ES-I3 (cell line): ENCODE results near the gene CCM2.

ENCODE experiments used
- H3K36me3 ChIP-seq: 2 replicates; pipeline ENCODE4 v1.6.1; 2013; ENCODE audit warnings: mild to moderate bottlenecking, low read length, control low read depth, moderate library complexity; ENCODE audit not compliant: insufficient read depth
- H3K4me1 ChIP-seq: 2 replicates; pipeline ENCODE4 v1.6.1; 2013; ENCODE audit warnings: mild to moderate bottlenecking, control low read depth, low read length; ENCODE audit not compliant: insufficient read depth
- H3K9ac ChIP-seq: 2 replicates; pipeline ENCODE4 v1.6.1; 2013; ENCODE audit warnings: low read depth, mild to moderate bottlenecking, low read length, moderate library complexity
- H3K9me3 ChIP-seq: 2 replicates; pipeline ENCODE4 v1.6.1; 2013; ENCODE audit warnings: mild to moderate bottlenecking, low read length, moderate library complexity; ENCODE audit not compliant: control insufficient read depth, insufficient read depth

The CCM2 gene

DNA sequence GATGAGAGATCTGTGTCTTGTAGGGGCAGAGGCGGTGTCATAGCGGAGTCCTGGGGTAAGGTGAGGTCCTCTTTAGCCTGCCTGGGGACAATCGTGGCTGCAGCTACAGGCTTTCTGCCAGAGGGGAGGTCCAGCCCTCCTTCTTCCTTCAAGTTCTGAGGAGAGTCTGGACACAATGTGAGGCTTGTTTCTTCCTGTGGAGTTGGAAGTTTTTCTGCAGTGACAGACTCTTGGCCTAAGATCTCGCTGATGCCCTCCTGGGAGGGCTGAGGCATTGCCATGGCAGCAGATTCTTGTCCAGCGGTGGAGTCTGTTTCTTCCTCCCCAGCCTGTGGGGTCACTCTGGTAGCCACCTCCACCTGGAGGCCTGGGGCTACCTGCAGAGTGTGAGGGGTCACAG is 84.3 kb downstream of the CCM2 start:
- H3K4me1 ChIP-seq: no peaks in the 10 kb centered on the region
- H3K9ac ChIP-seq: no peak overlapping the region
- no peaks in the 10 kb centered on the region for H3K9me3 ChIP-seq
- H3K36me3 ChIP-seq: no peaks in the 10 kb centered on the region

DNA sequence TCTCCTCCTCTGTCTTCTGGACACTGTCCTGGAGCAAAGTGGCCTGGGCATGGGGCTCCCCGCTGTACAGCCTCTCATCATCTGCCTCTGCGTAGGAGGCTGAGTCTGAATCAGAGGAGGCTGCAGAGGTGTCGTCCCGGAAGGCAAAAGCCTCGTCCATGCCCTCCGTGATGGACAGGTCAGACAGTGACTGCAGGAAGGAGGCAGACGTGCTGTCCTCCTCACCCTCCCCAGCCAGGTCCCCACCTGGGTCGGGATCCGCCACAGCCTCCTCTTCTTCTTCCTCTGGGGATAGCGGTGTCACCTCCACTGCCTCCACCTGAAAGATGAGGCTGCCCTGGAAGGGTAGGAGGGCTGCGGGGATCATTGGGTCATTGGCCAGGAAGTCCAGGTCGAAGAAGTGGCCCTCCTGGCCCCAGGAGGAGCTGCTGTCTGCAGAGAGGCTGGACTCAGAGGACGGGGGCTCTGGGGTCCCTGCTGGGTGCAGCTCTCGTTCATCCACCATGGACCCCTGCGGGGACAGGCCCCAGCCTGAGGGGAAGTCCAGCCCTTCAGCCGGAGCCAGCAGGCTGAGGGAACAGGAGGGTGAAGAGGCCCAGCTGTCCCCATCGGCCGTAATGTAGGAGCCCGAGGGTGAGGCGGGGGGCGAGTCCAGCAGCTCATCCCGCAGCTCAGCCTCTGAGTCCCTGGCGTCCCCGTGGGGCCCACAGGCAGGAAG is 85.1 kb downstream of the CCM2 start:
- Histone ChIP-seq H3K9me3 (no peaks in the 10 kb centered on the region), H3K4me1 (no peaks in the 10 kb centered on the region), H3K36me3 (no peaks in the 10 kb centered on the region), H3K9ac (no peak overlapping the region)

DNA sequence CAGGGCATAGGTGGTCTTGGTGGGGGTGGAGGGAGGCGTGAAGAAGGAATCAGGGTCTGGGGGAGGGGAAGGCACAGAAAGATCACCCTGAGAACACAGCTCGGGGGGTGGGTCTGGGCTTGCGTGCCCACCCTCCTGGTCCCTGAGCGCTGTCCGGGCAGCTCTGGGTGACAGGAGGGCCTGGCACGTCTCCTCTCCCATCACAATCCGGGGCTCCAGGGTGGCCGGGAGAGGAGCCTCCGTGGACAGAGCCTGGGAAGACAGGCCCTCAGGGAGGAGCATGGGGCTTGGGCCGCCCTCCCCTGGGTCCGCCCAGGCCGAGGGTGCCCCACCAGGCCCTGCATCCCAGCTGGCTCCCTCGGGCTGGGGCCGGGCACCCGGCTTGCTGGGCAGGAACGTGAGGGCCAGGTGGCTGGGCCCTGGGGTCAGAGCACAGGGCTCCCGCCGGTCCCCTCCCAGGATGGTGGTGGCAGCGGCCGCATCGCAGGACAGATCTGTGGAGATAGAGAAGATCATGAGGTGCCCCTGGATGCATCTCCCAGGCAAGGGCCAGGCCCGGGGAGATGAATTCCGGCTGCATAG is 85.7 kb downstream of the CCM2 start:
- Histone ChIP-seq H3K9me3 (no peaks in the 10 kb centered on the region), H3K9ac (no peak overlapping the region), H3K36me3 (no peaks in the 10 kb centered on the region), H3K4me1 (no peaks in the 10 kb centered on the region)

DNA sequence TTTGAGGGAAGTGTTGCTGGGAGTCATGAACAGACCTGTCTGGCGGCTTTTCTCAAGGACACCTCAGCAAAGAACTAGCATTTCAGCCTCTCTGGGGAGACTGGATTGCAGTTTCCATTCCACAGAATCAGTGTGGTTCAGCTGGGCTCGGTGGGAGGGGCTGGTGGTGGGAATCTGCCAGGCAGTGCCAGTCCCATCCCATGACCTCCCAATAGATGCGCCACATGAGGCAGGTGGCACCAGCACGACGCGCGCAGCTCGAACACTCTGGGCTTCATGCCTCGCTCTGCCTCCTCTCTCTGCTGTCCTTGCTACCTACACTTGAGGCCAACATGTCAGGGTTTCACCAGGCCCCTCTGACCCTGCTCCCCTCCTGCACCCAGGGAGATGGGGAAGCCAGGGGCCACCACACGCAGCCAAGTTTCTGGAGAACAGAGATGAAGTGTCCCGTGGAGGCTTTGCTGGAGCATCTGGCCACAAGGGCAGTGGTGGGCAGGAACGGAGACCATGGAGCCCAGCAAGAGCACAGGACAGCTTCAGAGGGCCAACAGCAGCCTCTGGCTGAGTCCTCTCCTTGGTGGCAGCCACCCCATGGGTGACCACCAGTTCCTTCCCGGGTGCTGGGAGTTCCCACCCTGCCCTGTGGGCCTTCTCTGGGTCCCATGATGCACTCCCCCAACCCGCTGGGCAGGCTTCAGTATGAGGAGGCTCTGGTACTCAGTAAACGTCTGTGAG is 86.5 kb downstream of the CCM2 start:
- H3K9ac ChIP-seq: no peak overlapping the region
- no peaks in the 10 kb centered on the region for H3K36me3 ChIP-seq
- H3K4me1 ChIP-seq: no peaks in the 10 kb centered on the region
- no peaks in the 10 kb centered on the region for H3K9me3 ChIP-seq

DNA sequence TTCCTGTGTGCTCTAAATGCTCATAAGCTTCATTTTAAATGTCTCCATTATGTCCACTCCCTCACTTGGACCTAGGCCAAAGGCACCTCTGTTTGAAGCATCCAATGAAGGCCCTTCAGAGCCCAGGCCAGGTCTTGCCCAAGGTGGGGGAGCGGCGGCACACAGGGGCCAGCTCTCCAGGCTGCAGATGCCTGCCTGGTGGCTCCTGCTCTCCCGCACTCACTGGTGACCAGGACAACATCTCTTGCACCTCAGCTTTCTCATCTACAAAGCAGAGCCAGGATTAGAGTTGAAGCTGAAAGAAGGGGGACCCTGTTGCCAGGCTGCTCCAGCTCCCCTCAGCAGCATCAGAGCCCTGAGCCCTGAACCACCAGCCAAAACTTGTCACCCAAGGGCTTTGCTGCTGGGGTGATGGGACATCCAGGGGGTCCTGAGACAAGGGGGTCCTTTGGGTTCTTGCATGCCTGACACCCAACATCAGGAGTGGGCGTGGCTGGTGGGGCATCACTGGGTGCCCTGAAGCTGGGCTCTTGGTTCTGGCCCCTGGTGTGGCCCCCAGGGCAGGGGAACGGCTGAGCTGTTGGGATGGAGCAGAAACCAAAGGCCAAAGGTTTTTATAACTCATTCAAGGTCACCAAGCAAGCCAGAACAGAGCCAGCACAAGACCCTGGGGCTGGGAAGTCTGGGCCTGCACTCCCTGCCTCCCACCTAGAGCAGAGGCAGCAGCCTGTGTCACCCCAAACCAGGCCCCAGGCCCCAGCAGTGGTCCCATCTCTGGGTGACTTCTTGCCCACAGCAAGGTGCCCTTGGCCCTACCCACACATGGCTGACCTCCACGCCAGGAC is 87.5 kb downstream of the CCM2 start:
- Histone ChIP-seq H3K9ac (no peak overlapping the region), H3K9me3 (no peaks in the 10 kb centered on the region), H3K4me1 (peaks cover 6% of the 10 kb centered on the region), H3K36me3 (no peaks in the 10 kb centered on the region)

DNA sequence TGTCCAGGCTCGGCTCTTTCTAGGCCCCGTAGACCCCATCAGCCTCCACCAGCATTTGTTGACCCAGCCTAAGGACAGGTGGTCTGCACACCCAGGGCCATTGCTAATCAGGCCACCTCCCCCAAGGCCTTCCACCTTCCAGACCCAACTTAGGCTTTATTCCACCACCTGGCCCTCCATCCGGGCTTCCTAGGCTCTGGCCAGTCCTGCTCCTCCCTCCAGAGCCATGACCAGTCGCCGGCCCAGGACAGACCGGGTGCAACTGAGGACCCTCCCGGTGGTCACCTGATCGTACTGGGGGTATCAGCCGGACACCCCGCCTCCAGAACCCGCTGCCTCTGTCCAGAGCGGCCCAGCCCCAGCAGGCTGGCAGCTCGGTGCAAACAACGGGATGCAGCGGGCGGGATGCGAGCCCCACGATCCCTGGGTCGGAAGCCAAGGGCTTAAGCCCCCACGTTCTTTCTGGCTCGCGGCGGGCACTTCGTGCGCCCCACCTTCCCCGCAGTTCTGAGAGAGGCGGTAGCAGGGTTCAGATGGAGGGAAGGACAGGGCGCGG is 88.2 kb downstream of the CCM2 start:
- H3K9me3 ChIP-seq: no peaks in the 10 kb centered on the region
- H3K4me1 ChIP-seq: peaks cover 12% of the 10 kb centered on the region
- H3K9ac ChIP-seq: peak overlapping the region; percentile 71; the same call in 1 of the 2 replicates
- H3K36me3 ChIP-seq: no peaks in the 10 kb centered on the region

DNA sequence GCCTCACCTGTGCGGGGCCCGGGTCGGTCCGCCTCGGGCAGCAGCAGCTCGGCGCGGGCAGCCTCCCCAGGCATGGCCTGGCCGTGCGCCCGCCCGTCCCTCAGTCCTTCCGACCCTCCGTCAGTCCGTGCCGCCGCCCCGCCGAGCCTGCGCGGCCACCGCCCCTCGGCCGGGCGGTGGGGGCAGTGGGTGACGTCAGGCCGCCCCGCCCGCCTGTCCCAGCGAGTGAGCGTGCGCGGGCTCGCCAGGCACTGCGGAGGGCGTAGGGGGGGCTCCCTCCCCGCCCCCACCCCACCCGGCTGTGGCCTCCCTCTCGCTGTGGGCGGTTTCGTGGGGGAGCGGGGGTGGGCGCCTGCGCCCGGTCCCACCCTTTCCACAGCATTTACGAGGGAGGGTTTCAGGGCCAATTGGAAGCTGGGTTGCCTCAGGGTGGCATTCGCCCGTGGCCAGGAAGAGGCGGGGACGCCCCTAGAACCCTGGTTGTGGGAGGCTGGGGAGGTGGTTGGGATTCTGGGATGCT is 88.9 kb downstream of the CCM2 start, which contains the start of gene NACAD:
NACAD (minus strand) TSS at position 149 of the 520 bp plus-strand sequence; CDS start at position 74, 75 bp downstream.
- Histone ChIP-seq H3K36me3 (no peaks in the 10 kb centered on the region), H3K9ac (peak within 1 kb of the TSS; percentile 71; the same call in 1 of the 2 replicates), H3K9me3 (no peaks in the 10 kb centered on the region), H3K4me1 (peaks cover 12% of the 10 kb centered on the region)

DNA sequence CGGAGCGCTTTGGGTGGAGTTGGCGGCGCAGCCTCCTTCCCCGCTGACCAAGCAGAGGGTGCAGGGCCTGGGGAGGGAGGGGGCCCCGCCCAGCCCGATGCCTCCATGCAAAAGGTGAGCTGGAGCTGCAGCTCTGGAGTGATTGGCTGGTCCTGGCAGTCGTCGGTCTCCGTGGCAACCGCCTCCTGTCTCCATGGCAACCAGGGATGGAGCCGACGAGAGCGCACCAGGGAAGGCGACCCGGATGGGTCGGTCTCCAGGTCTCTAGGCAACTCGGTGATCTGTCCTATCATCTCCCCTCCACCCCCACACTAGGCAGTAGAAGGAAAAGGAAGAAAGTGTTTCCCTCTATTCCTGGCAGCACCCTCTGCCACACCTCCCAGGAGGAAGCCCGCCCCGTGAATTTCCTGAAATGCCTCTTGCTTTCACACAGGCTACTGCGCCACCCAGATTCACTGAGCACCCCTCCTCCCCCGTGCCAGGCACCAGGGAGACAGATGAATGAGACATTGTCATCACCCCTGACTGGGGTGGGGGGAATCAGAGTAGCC is 89.4 kb downstream of the CCM2 start:
- H3K4me1 ChIP-seq: peaks cover 12% of the 10 kb centered on the region
- no peaks in the 10 kb centered on the region for H3K9me3 ChIP-seq
- peak overlapping the region; percentile 71; the same call in 1 of the 2 replicates for H3K9ac ChIP-seq
- H3K36me3 ChIP-seq: no peaks in the 10 kb centered on the region

DNA sequence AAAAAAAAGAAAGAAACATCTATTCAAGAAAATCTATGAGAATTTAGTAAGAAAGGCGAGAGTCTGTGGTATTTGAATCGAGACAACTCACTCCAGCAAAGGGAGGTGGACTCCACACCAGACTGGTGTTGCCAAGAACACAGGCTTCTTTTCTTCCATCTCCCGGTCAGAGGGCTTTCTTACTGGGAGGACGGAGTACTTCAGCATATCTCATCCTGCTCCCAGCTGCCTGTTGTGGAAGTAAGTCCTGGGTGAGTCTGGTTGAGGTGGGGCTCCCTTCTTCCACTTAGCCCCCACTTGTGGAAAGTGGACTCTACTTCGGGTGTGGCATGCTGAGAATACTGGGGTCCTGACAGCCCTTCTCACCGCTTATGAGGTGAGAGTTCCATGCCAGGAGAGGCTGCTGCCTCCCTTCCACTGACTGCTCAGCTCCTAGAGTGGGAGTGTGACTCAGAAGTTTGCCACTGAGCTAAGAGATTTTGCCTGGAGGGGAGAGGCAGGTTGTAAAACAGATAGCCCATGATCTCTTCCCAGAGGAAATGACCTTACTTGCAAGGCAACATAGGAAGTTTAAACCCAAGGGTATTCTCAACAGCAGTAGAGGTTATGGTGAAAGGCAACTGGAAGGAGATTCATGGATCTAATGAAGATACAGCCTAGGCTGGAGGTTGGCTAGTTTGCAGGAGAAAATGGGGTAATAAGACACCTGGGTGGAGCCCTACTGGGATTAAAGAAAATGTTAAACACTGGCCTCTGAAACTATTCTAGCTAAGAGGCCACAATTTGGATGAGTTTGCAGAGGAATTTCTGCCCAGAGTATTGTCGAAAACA is 92.3 kb downstream of the CCM2 start:
- Histone ChIP-seq H3K36me3 (no peaks in the 10 kb centered on the region), H3K4me1 (peaks cover 12% of the 10 kb centered on the region), H3K9ac (no peak overlapping the region)

DNA sequence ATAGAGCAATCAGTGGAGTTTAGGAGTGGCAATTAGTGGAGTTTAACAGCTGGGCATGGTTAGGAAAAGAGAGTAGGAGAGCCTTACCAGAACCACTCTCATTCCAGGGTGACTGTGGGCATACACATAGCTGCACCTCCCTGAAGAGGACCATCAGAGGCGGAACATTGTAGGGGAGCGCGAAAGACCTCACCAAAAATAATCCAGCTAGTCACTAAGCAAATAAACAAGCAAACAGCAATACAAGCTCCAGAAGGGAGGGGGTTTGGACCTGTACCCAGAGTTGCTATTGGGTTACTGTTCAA is 92.9 kb downstream of the CCM2 start:
- no peaks in the 10 kb centered on the region for H3K9me3 ChIP-seq
- peaks cover 12% of the 10 kb centered on the region for H3K4me1 ChIP-seq
- H3K36me3 ChIP-seq: no peaks in the 10 kb centered on the region
- H3K9ac ChIP-seq: no peak overlapping the region

More for the DNA sequence above, 92.3 kb downstream of the CCM2 start:
- no peaks in the 10 kb centered on the region for H3K9me3 ChIP-seq

DNA sequence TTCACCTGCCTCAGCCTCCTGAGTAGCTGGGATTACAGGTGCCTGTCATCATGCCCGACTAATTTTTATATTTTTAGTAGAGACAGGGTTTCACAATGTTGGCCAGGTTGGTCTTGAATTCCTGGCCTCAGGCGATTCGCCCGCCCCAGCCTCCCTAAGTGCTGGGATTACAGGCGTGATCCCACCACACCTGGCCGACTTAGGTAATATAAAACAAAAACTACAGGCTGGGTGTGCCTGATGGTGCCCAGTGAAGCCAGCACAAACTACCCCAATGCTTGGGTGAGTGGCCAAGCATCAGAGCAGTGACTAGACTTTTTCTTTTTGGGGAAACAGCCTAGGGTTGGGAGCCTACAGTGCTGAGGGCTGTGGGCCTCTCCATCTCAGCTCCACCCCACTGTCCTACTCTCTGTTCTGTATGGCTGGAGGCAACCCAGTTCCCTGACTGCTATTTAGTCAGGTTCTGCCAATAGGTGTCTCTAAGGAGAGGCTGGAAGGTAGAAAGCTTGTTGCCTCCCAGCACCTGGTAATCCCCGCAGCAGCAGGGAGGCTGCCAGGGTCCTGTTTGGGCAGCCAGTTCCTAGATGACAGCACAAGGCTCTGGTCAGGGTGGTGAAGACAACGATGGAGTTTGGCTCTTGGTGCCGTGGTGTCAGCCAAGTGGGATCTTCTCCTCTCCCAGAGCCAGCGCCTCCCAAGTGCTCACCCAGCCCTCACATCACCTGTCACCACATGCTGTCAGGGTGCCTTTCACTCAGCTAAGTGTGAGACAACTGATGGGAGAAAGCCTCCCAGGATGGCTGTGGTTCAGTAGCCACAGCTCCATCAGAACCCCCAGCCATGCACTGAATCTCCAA is 99.2 kb downstream of the CCM2 start:
- H3K9ac ChIP-seq: no peak overlapping the region
- H3K9me3 ChIP-seq: no peaks in the 10 kb centered on the region
- H3K36me3 ChIP-seq: peaks cover 26% of the 10 kb centered on the region
- H3K4me1 ChIP-seq: no peaks in the 10 kb centered on the region

DNA sequence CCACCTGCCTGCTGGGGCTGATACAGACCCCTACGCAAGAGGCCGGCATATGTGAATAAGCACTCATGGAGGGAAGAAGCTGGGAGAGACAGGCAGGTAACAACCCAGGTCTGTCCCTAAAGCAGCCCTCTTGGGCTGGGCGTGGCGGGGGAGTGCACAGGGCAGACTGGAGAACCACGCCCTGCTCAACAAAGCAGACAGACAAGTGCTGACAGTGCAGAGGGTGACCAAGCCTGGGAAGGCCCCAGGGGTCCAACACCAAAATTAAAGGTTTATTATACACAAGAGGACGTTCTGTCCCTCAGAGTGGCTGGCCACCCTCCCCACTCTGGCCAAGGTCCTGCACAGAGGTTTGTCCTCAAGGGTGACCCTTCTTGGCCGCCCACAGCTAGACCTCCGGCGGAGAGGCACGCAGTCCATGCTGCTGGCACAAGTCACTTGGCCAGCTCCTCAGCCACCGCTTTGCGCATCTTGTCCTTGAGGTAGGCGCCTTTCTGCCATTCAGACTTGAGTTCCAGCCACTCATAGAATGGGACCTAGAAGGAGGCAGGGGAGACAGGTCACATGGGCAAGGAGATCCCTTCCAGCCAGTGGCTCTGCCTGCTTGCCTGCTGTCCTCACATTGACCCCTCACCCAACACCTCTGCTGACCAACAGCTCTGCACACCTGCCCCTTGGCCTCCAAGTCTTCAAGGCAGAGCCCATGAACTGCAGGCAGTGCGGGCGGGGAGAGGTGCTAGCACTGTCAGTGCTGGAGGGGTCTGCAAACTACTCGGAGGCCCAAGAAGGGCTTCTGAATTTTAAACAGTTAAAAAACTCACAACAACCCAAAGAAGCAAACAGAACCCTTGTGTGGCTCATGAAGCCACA is 100.1 kb downstream of the CCM2 start:
- Histone ChIP-seq H3K36me3 (peaks cover 34% of the 10 kb centered on the region), H3K9ac (no peak overlapping the region), H3K4me1 (no peaks in the 10 kb centered on the region), H3K9me3 (no peaks in the 10 kb centered on the region)
